Loucy (cell line): ENCODE results near the gene ERRFI1.

Experiments used
- H2AFZ ChIP-seq: fragments of 200-600 bp; sonication (generic); 2 replicates; pipeline ENCODE4 v1.6.0; 2016; ENCODE audit warnings: antibody characterized with exemption, mild to moderate bottlenecking, low read length, moderate library complexity
- H3F3A ChIP-seq: fragments of 200-600 bp; 2 replicates; pipeline ENCODE4 v1.6.0; 2016; ENCODE audit warnings: antibody characterized with exemption, low read depth, mild to moderate bottlenecking
- H3K27me3 ChIP-seq: fragments of 200-600 bp; sonication (generic); 2 replicates; pipeline ENCODE4 v1.6.1; 2014; ENCODE audit warnings: low read length, mild to moderate bottlenecking; ENCODE audit not compliant: insufficient read depth, poor library complexity, severe bottlenecking
- H3K36me3 ChIP-seq: fragments of 200-600 bp; sonication (generic); 2 replicates; pipeline ENCODE4 v1.6.1; 2016; ENCODE audit warnings: low read length; ENCODE audit not compliant: insufficient read depth
- H3K4me1 ChIP-seq: fragments of 200-600 bp; sonication (generic); 2 replicates; pipeline ENCODE4 v1.5.1; 2014; ENCODE audit warnings: low read length, mild to moderate bottlenecking; ENCODE audit not compliant: insufficient read depth, poor library complexity, severe bottlenecking
- H3K4me2 ChIP-seq: fragments of 200-600 bp; sonication (generic); 2 replicates; pipeline ENCODE4 v1.6.0; 2014; ENCODE audit warnings: antibody characterized with exemption, low read length, low read depth, mild to moderate bottlenecking; ENCODE audit not compliant: poor library complexity, severe bottlenecking
- H3K4me3 ChIP-seq: fragments of 200-600 bp; sonication (generic); 2 replicates; pipeline ENCODE4 v1.5.1; 2014; ENCODE audit warnings: low read length, mild to moderate bottlenecking, mixed read lengths; ENCODE audit not compliant: poor library complexity, severe bottlenecking
- H3K79me2 ChIP-seq: fragments of 200-600 bp; sonication (generic); 2 replicates; pipeline ENCODE4 v1.6.1; 2014; ENCODE audit warnings: low read length; ENCODE audit not compliant: insufficient read depth
- H3K9ac ChIP-seq: fragments of 200-600 bp; sonication (generic); 2 replicates; pipeline ENCODE4 v1.6.0; 2014; ENCODE audit warnings: mild to moderate bottlenecking, low read depth, low read length, moderate library complexity; ENCODE audit not compliant: poor library complexity, severe bottlenecking
- H3K9me2 ChIP-seq: fragments of 200-600 bp; sonication (generic); replicated peaks from 2 replicates; pipeline ENCODE4 v1.6.1; 2016; ENCODE audit warnings: low read depth, low read length, mixed read lengths
- H3K9me3 ChIP-seq: fragments of 200-600 bp; sonication (generic); 2 replicates; pipeline ENCODE4 v1.6.1; 2014; ENCODE audit warnings: mild to moderate bottlenecking, antibody characterized with exemption, low read length, low read depth; ENCODE audit not compliant: insufficient read depth
- H4K20me1 ChIP-seq: fragments of 200-600 bp; sonication (generic); 2 replicates; pipeline ENCODE4 v1.6.0; 2014; ENCODE audit warnings: antibody characterized with exemption, low read length, mild to moderate bottlenecking; ENCODE audit not compliant: insufficient read depth, poor library complexity, severe bottlenecking
- CTCF ChIP-seq: fragments of 200-600 bp; sonication (generic); conservative IDR thresholded peaks from 2 replicates; pipeline ENCODE4 v1.5.1; 2014; ENCODE audit warnings: mild to moderate bottlenecking, antibody characterized with exemption, low read length
- EZH2phosphoT487 ChIP-seq: fragments of 200-600 bp; IDR thresholded peaks from 2 replicates; pipeline ENCODE4 v1.6.1; 2018; ENCODE audit warnings: antibody characterized with exemption, mild to moderate bottlenecking, moderate library complexity, borderline replicate concordance

The ERRFI1 gene

GRCh38 chr1:8014381-8014988 is 11.6 kb downstream of the ERRFI1 start:
- H3K4me3 ChIP-seq = no peak overlapping the region
- H3F3A ChIP-seq = no peaks in the 10 kb centered on the region
- H3K4me2 ChIP-seq = no peak overlapping the region
- no peaks in the 10 kb centered on the region for H4K20me1 ChIP-seq
- TF ChIP-seq EZH2phosphoT487 = no peak
- TF ChIP-seq CTCF = no peak
- H3K27me3 ChIP-seq = no peaks in the 10 kb centered on the region
- no peaks in the 10 kb centered on the region for H3K9me2 ChIP-seq
- H3K9me3 ChIP-seq = no peaks in the 10 kb centered on the region
- H2AFZ ChIP-seq = no peak overlapping the region
- H3K36me3 ChIP-seq = no peaks in the 10 kb centered on the region
- H3K9ac ChIP-seq = no peak overlapping the region
- no peaks in the 10 kb centered on the region for H3K79me2 ChIP-seq
- H3K4me1 ChIP-seq = peaks cover 3% of the 10 kb centered on the region

DNA sequence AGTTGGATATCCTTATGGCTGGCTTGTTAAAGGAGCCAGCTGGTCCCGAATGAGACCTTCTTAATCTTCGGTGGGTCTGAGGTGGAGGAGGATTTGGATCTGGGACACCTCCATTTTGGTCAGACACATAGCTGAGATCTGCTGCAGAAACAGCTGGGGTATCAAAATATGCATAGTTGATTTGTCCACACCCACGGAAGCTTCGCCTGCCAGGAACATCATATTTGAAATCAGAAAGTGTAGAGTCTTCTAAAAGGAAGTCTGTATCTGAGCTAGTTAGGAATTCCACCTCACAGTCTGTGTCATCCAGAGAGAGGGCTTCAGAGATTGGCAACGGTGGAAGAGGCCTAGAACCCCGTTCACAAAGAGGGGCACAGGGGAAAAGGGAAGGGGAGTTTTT is 12.3 kb downstream of the ERRFI1 start:
- H3K4me3 ChIP-seq = no peak overlapping the region
- H3K9me3 ChIP-seq = no peaks in the 10 kb centered on the region
- peaks cover 3% of the 10 kb centered on the region for H3K4me1 ChIP-seq
- no peaks in the 10 kb centered on the region for H3K9me2 ChIP-seq
- H3F3A ChIP-seq = no peaks in the 10 kb centered on the region
- H2AFZ ChIP-seq = no peak overlapping the region
- no peak overlapping the region for H3K4me2 ChIP-seq
- TF ChIP-seq EZH2phosphoT487 = no peak
- no peak for TF ChIP-seq CTCF
- no peak overlapping the region for H3K9ac ChIP-seq
- H3K36me3 ChIP-seq = no peaks in the 10 kb centered on the region
- H4K20me1 ChIP-seq = no peaks in the 10 kb centered on the region
- H3K79me2 ChIP-seq = no peaks in the 10 kb centered on the region
- no peaks in the 10 kb centered on the region for H3K27me3 ChIP-seq

DNA sequence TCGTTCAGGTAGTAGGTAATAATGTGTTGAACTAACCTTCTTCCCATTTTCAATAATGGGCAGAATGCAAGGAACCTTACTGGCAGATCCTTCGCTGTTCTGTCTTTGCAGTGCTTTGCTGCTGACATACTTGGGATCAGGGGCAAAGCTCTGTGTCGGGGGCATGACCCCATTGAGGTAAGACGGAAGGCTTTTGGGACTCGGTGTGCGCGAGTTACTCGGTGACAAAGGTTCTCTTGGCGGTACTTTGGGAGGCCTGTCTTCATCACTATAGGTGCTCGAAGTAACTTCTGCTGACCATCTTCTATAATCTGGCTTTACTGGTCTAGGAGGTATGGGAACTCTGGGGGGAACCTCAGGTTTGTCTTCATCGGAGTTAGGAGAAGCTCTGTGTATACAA is 12.7 kb downstream of the ERRFI1 start:
- Histone ChIP-seq H3K9ac (no peak overlapping the region), H3K79me2 (no peaks in the 10 kb centered on the region), H3K27me3 (no peaks in the 10 kb centered on the region), H3K36me3 (no peaks in the 10 kb centered on the region), H3K4me1 (peaks cover 3% of the 10 kb centered on the region), H3K9me3 (no peaks in the 10 kb centered on the region), H3F3A (no peaks in the 10 kb centered on the region), H3K4me3 (no peak overlapping the region), H3K4me2 (no peak overlapping the region), H2AFZ (no peak overlapping the region), H4K20me1 (no peaks in the 10 kb centered on the region), H3K9me2 (no peaks in the 10 kb centered on the region)
- TF ChIP-seq EZH2phosphoT487 (no peak), CTCF (no peak)
